Ishikawa (cell line): ENCODE results near the gene VMAC.

Experiments used
- CEBPB ChIP-seq: IDR thresholded peaks from 2 replicates; pipeline ENCODE4 v1.6.1; 2012
- CREB1 ChIP-seq: IDR thresholded peaks from 2 replicates; pipeline ENCODE4 v1.6.1; 2012; ENCODE audit warnings: low read depth
- EGR1 ChIP-seq: IDR thresholded peaks from 2 replicates; pipeline ENCODE4 v1.6.1; 2012
- EP300 ChIP-seq: IDR thresholded peaks from 2 replicates; pipeline ENCODE4 v1.6.1; 2012; ENCODE audit warnings: borderline replicate concordance
- FOXM1 ChIP-seq: IDR thresholded peaks from 2 replicates; pipeline ENCODE4 v1.6.1; 2012; ENCODE audit warnings: low read depth, borderline replicate concordance
- NFIC ChIP-seq: IDR thresholded peaks from 2 replicates; pipeline ENCODE4 v1.6.1; 2012
- RAD21 ChIP-seq: IDR thresholded peaks from 2 replicates; pipeline ENCODE4 v1.6.1; 2012; ENCODE audit warnings: low read depth
- TAF1 ChIP-seq: IDR thresholded peaks from 2 replicates; pipeline ENCODE4 v1.6.1; 2012; ENCODE audit warnings: low read depth, mild to moderate bottlenecking
- TCF12 ChIP-seq: IDR thresholded peaks from 2 replicates; pipeline ENCODE4 v1.6.1; 2012; ENCODE audit warnings: low read depth
- TEAD4 ChIP-seq: IDR thresholded peaks from 2 replicates; pipeline ENCODE4 v1.6.1; 2012
- YY1 ChIP-seq: IDR thresholded peaks from 2 replicates; pipeline ENCODE4 v1.6.1; 2012; ENCODE audit warnings: low read depth
- ZBTB7A ChIP-seq: IDR thresholded peaks from 2 replicates; pipeline ENCODE4 v1.6.1; 2012; ENCODE audit warnings: low read depth
- TF ChIP-seq, protein P1 (sequence below): IDR thresholded peaks from 2 replicates; pipeline ENCODE4 v1.6.1; 2012; ENCODE audit warnings: low read depth, mild to moderate bottlenecking
- TF ChIP-seq, protein P2 (sequence below): IDR thresholded peaks from 2 replicates; pipeline ENCODE4 v1.6.1; 2012
- TF ChIP-seq, protein P3 (sequence below): IDR thresholded peaks from 2 replicates; pipeline ENCODE4 v1.6.1; 2012

VMAC gene

DNA sequence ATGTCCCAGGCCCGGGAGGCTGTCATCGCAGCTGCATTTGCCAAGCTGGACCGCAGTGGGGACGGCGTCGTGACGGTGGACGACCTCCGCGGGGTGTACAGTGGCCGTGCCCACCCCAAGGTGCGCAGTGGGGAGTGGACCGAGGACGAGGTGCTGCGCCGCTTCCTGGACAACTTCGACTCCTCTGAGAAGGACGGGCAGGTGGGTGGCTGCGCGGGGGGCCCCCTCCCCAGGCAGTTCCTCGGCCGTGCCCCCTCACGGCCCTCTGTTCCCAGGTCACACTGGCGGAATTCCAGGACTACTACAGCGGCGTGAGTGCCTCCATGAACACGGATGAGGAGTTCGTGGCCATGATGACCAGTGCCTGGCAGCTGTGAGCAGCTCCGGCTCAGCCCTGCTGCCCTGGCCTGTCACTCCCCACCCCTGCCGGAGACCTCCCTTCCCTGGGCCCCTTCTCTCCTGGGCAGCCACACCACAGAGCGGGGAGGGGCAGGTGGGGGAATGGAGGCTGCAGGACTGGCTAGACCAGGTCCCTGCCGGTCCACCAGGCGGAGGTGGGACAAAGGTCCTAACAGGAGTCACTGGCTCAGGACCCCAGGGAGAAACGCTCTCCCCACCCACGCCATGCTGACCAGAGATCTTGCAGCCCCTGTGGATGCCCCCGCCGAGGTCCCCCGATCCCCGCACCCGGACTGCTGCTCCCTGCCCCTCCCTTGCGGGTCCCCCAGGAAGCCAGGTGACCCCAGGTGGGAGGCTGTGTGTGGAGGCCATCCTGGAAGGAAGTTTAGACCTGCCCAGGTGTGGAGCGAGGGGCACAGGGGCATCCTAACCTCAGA lies 10.5 kb downstream of the VMAC start:
- TF ChIP-seq, protein P1, sequence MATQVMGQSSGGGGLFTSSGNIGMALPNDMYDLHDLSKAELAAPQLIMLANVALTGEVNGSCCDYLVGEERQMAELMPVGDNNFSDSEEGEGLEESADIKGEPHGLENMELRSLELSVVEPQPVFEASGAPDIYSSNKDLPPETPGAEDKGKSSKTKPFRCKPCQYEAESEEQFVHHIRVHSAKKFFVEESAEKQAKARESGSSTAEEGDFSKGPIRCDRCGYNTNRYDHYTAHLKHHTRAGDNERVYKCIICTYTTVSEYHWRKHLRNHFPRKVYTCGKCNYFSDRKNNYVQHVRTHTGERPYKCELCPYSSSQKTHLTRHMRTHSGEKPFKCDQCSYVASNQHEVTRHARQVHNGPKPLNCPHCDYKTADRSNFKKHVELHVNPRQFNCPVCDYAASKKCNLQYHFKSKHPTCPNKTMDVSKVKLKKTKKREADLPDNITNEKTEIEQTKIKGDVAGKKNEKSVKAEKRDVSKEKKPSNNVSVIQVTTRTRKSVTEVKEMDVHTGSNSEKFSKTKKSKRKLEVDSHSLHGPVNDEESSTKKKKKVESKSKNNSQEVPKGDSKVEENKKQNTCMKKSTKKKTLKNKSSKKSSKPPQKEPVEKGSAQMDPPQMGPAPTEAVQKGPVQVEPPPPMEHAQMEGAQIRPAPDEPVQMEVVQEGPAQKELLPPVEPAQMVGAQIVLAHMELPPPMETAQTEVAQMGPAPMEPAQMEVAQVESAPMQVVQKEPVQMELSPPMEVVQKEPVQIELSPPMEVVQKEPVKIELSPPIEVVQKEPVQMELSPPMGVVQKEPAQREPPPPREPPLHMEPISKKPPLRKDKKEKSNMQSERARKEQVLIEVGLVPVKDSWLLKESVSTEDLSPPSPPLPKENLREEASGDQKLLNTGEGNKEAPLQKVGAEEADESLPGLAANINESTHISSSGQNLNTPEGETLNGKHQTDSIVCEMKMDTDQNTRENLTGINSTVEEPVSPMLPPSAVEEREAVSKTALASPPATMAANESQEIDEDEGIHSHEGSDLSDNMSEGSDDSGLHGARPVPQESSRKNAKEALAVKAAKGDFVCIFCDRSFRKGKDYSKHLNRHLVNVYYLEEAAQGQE: no peak
- TF ChIP-seq RAD21: no peak
- TF ChIP-seq, protein P2, sequence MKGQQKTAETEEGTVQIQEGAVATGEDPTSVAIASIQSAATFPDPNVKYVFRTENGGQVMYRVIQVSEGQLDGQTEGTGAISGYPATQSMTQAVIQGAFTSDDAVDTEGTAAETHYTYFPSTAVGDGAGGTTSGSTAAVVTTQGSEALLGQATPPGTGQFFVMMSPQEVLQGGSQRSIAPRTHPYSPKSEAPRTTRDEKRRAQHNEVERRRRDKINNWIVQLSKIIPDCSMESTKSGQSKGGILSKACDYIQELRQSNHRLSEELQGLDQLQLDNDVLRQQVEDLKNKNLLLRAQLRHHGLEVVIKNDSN: no peak
- TF ChIP-seq, protein P3, sequence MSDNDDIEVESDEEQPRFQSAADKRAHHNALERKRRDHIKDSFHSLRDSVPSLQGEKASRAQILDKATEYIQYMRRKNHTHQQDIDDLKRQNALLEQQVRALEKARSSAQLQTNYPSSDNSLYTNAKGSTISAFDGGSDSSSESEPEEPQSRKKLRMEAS: 0 out of 2 replicates have a peak, but pooled peaks have one; percentile 14
- TF ChIP-seq TCF12: no peak
- TF ChIP-seq FOXM1: no peak
- no peak for TF ChIP-seq CEBPB
- no peak for TF ChIP-seq EGR1
- 0 out of 2 replicates have a peak, but pooled peaks have one; percentile 23 for TF ChIP-seq YY1
- TF ChIP-seq EP300: peak; percentile 35; the same call in 1 of the 2 replicates
- no peak for TF ChIP-seq TAF1
- TF ChIP-seq ZBTB7A: peak; percentile 86; the same call in 1 of the 2 replicates

GRCh38 chr19:5915782-5916165 lies 11.1 kb downstream of the VMAC start:
- TF ChIP-seq ZBTB7A (no peak), RAD21 (no peak), EP300 (no peak), CREB1 (no peak), TCF12 (no peak), TAF1 (no peak), YY1 (no peak), NFIC (no peak)
- TF ChIP-seq, protein P3: no peak
- TF ChIP-seq, protein P1: no peak
- TF ChIP-seq, protein P2: no peak

- TF ChIP-seq FOXM1 (no peak), RAD21 (no peak), ZBTB7A (no peak), EGR1 (no peak), TAF1 (no peak), CEBPB (no peak), TCF12 (no peak), EP300 (no peak), NFIC (no peak), YY1 (no peak), CREB1 (no peak), TEAD4 (no peak)
- TF ChIP-seq, protein P2: no peak
- TF ChIP-seq, protein P1: no peak
- TF ChIP-seq, protein P3: no peak
Observed at GRCh38 chr19:5916181-5916708, 11.6 kb downstream of the VMAC start.
